Middle frontal gyrus (tissue), 1 donor: ENCODE results near the gene ANKS1A.

Source experiments
- DNase-seq: peaks from one replicate; pipeline ENCODE4 v3.0.0-alpha.2; 2015; ENCODE audit warnings: low spot score; ENCODE audit errors: extremely low spot score

Gene ANKS1A

GRCh38 chr6:35037664-35038038 is 148.6 kb downstream of the ANKS1A start:
- DNase-seq = no peak

DNA sequence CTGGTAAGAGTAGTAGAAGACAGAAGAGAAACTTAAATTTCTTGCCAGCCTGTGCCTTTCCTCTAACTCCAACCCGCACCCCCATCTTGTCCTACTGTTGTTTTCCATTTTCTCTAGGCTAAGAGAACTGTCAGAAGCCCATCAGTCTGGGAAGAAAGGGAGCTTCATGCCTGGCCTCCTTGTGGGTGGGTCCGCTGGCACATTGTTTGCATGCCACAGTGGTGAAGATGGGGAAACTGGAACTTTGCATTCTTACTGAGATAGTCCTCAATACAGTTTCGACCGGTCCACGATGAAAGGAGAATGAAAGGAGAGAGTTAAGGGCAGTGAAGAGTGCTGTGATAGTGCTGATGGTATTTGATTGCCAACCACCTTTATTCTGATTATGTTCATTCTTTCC is 149.0 kb downstream of the ANKS1A start:
- no peak for DNase-seq

DNA sequence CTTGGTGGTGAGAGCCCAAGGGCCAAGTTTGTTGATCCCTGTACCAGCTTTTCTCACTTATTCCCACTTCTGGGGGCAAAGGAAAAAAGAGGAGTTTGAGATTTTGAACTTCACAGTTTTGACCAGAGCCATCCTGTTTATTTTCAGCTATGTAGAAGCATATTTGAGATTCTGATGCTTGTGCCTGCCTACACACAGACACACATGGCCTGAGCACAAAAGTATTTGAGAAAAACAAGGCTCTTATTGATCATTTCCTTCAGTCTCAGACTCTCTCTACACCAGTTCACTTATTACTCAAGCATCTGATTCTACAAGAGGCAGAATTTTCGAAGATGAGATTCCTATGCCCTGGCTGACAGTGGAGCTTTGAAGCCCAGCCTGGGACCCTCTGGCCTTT is 151.3 kb downstream of the ANKS1A start:
- no peak for DNase-seq

DNA sequence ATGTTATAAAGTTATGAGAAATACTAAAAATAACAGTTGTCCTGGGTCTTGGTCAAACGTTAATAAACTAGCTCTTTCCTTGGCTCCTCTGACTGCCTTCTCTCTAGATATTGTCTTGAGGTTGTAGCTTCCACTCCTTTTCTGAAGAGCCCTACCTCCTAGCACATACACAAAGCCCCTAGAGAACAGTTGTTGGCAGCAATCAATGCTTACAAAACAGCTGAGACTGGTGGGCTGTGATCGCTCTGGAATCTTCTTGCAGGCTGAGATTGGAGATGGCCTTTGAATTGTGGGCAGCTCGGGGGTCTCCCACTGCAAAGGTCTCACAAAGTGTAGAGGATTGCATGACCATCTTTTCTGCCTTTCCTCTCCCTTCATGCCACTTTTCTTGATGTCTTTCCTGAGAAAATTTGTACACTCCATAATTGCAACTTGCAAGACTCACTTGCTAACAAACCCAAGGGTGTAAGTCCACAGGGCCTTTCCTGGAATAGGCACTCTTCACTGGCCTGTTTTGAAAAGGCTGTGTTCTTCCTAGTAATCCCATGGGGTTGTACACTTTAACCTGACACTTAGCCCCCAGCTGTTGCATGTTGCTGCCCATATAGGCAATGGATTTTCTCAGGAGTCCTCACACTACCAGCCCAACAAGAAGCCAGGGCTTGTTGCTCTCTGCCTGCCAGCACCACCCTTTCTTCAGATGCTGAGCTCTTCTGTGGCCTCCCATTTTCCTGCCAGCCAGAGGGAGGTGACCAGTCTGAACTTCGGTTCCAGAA is 152.2 kb downstream of the ANKS1A start:
- no peak for DNase-seq

DNA sequence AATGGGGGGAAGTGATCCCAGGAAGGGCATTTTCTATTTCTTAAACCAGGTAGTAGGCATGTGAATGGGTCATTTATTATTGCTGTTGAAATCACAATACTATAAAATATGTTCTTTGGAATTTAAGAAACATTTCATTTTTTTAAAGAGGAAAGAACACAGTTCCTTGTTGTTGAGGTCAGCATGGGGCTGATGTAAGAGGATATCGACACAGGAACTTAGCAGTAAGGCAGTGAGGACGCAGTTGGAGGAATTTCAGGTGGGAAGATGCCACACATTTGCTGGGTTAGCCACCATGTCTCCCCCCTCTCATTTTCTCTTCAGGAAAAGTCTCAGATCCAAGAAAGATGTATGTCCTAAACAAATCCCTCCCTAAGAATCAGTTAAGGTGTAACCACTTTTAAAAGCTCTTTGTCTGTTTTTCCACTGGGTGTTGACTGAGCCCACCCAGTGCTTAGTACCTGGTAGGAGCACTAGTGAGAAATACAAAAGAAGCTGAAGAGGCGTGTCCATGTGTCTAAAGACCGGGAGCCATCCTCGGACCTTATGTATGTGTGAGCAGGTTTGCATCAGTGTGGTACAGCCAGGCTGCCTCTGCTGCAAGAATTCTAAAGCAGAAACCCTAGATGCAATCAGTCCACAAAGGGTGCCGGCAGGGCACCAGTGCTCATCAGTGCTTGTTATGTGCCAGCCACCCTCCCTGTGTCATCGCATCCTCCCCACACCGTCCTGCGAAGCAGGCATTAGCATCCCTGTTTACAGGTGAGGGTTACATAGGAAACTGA is 153.2 kb downstream of the ANKS1A start:
- no peak for DNase-seq

GRCh38 chr6:35043381-35044130 is 154.5 kb downstream of the ANKS1A start:
- DNase-seq = no peak

DNA sequence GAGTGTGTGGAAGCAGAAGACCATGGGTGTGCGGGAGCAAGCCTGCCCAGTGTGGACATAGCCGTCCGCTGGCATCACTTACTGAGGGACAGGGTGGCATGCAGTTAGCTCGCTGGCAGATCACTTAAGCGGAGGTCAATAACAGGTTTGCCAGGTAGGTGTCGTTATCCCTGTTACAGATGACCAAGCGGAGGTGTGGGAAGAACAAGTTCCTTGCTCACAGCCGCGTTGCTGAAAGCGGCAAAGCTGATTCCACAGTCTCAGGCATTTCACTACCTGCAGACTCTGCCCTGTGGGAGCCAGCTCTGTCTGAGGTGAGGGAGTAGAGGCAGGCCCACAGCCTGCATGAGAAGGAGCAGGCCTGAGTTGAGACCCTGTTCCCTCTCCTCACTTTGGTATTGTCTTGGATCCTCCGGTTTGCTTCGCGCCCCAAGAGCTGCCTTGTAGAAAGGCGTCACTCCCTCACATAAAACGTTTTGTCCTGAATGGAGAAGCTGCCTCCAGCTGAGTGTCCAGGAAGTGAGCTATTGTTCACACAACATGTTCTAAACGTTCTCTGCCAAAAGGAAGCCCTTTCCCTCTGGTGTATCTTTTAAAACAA is 155.2 kb downstream of the ANKS1A start:
- no peak for DNase-seq

GRCh38 chr6:35044761-35045421 is 155.8 kb downstream of the ANKS1A start:
- no peak for DNase-seq

DNA sequence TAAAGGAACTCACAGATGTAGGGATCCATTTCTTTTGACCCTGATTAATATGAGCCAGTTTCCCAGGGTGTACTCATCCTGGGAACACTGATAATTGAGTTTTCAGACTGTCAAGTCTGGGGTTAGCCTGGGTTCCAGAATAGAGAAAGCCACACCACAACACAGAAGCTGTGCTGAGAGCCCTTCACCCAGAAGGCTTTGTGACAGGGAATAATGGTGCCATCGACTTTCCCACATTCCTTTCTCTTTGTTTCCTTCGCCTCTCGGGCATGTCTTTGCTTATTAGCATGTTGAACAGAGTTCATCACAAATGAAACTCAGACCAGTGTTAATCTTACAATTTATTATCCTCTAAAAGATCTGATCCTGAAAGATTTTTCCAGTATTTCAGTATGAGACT is 157.0 kb downstream of the ANKS1A start:
- DNase-seq = no peak

DNA sequence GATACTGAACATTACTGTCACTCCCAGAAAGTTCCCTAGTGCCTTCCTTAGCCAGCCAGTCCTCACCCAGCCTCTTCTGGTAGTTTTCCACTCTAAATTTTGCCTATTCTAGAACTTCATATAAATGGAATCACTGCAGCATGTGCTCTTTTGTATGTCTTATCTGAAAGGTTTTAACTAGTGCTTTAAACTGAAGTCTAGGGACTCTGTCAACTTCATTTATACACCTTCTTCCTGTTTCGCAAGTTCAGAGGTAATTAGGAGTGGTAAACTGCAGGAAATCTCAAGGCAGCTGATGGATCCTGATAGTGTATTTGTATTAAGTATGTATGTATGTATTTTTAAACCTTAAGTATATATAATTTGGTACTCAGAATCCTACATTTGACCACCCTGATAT is 157.8 kb downstream of the ANKS1A start:
- no peak for DNase-seq

DNA sequence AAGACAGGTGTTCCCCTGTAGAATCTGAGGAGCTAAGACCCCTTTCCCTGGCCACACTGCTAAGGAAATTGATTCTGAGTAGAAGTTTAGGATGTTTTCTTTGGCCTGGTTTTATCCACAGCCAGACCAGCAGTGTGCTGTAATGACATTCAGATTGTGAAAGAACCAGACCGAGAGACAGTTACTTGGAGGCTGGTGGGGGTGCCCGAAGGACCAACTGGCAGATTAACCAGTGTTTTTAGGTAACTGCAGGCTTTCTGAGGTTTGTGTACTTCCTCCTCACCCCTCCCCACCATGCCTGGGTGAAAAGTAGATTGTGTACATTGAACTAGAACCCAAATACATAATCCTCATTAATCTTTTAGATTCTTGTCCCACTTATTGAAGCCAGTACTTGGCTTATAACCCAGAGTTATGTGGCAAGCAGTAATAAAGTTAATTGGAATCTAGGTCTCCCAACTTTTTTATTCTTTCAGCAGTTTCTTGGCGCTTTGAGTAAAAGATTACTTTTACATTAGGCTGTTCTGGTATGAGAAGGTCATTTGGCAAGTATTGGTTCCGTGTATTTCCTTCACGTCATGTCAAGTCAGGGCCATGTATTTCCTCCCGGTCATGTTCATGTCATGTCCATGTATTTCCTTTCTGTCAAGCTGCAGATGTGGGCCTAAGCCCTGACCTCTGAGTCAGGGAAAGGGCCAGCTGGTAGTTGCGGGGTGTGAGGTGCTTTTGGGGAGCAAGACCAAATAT is 158.4 kb downstream of the ANKS1A start:
- DNase-seq = no peak

- DNase-seq = no peak
Observed at GRCh38 chr6:35048031-35048613, 159.1 kb downstream of the ANKS1A start.

GRCh38 chr6:35048631-35049083 is 159.6 kb downstream of the ANKS1A start:
- DNase-seq = no peak

- no peak for DNase-seq
Observed at GRCh38 chr6:35049156-35049735, 160.2 kb downstream of the ANKS1A start.

DNA sequence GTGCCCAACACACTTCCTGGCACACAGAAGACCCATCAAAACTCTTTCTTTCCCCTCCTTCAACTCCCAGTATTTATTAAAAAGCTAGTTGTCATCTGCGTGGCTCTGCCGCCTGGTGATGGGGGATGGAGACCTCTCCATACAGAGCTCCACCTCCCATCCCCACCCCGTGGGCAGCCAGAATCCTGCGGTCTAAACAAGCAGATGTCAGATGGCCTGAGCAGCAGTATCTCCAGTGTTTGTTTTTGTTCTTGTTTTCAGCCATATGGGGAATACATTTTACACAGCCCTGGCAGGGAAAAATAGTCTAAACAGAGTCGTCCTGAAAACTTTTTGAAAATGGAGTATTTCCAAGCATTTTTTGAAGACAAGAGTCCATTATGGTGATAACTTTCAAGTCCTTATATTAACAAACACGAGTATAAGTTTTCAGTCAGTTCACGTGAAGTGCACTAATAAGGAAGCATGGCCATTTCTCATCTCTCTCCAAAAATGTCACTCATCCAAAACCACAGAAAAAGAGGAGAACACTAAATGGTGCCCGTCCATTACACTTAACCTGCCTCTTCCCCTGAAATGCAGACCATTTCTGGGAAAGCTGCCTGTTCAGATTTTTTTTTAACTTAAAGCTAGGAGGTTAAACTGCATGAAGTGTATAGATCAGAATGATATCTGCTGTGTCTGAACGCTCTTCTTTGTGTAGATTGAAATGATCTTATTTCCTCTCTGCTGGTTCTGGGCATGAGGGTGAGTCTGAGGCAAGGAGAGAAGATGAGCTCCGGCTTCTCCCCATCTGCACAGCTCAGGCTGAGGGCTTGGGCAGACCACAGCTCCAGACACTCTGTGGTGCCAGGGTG is 161.1 kb downstream of the ANKS1A start:
- DNase-seq = no peak

GRCh38 chr6:35050757-35051330 is 161.8 kb downstream of the ANKS1A start:
- DNase-seq = no peak

DNA sequence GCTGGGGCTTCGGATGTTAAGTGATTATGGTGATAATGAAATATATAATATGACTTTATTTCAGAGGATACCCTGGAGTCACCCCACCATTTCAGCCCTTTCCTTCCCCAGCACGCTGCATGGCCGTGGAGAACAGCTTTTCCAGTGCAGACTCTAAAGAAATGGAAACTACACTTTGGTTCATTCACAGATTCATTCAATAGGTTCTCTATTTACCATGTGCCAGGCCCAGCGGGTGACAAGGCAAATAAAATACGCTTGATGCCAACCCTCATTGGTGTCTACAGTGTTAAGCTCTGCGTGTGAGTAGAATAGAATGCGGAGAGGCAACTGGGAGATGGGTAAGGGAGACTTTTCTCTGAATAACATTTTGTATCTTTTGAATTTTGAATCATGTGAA is 162.3 kb downstream of the ANKS1A start:
- DNase-seq = no peak

GRCh38 chr6:35051997-35052583 is 163.0 kb downstream of the ANKS1A start:
- DNase-seq = no peak
